HL-60 (cell line): Measurements from ENCODE around the gene RNF223.

Source experiments
- GABPA ChIP-seq: IDR thresholded peaks from 2 replicates; pipeline ENCODE4 v1.6.1; 2012; ENCODE audit warnings: low read depth
- POLR2AphosphoS5 ChIP-seq: IDR thresholded peaks from 2 replicates; pipeline ENCODE4 v1.6.1; 2012; ENCODE audit warnings: low read depth
- TF ChIP-seq, protein P1 (sequence below): IDR thresholded peaks from one replicate; pipeline ENCODE4 v1.5.1; 2011; ENCODE audit warnings: low read length, control low read depth, inconsistent platforms; ENCODE audit not compliant: insufficient read depth
- TF ChIP-seq, protein P2 (sequence below): IDR thresholded peaks from 2 replicates; pipeline ENCODE4 v1.6.1; 2012; ENCODE audit warnings: low read depth; ENCODE audit not compliant: insufficient replicate concordance

DNA sequence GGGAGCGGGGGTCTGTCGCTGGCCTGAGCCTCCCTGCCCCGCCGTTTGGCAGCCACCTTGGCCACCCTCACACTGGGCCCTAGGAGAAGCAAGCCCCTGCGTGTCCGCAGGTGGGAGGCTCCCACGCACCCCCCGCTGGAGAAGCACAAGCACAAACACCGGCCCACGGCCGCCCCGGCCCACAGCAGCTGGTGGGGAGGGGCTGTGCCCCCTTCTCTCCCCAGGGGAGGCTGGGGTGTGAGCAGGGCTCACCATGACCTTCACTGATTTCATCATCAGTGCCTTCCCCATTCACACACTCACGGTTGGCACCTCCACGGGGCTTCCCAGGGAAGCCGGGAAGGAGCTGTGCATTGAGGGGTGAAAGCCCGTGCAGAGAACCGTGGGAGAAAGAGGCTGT is 46.3 kb downstream of the RNF223 start:
- TF ChIP-seq, protein P1, sequence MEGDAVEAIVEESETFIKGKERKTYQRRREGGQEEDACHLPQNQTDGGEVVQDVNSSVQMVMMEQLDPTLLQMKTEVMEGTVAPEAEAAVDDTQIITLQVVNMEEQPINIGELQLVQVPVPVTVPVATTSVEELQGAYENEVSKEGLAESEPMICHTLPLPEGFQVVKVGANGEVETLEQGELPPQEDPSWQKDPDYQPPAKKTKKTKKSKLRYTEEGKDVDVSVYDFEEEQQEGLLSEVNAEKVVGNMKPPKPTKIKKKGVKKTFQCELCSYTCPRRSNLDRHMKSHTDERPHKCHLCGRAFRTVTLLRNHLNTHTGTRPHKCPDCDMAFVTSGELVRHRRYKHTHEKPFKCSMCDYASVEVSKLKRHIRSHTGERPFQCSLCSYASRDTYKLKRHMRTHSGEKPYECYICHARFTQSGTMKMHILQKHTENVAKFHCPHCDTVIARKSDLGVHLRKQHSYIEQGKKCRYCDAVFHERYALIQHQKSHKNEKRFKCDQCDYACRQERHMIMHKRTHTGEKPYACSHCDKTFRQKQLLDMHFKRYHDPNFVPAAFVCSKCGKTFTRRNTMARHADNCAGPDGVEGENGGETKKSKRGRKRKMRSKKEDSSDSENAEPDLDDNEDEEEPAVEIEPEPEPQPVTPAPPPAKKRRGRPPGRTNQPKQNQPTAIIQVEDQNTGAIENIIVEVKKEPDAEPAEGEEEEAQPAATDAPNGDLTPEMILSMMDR, result no peak
- no peak for TF ChIP-seq POLR2AphosphoS5
- TF ChIP-seq, protein P2, sequence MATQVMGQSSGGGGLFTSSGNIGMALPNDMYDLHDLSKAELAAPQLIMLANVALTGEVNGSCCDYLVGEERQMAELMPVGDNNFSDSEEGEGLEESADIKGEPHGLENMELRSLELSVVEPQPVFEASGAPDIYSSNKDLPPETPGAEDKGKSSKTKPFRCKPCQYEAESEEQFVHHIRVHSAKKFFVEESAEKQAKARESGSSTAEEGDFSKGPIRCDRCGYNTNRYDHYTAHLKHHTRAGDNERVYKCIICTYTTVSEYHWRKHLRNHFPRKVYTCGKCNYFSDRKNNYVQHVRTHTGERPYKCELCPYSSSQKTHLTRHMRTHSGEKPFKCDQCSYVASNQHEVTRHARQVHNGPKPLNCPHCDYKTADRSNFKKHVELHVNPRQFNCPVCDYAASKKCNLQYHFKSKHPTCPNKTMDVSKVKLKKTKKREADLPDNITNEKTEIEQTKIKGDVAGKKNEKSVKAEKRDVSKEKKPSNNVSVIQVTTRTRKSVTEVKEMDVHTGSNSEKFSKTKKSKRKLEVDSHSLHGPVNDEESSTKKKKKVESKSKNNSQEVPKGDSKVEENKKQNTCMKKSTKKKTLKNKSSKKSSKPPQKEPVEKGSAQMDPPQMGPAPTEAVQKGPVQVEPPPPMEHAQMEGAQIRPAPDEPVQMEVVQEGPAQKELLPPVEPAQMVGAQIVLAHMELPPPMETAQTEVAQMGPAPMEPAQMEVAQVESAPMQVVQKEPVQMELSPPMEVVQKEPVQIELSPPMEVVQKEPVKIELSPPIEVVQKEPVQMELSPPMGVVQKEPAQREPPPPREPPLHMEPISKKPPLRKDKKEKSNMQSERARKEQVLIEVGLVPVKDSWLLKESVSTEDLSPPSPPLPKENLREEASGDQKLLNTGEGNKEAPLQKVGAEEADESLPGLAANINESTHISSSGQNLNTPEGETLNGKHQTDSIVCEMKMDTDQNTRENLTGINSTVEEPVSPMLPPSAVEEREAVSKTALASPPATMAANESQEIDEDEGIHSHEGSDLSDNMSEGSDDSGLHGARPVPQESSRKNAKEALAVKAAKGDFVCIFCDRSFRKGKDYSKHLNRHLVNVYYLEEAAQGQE, result no peak
- no peak for TF ChIP-seq GABPA
